Liver (tissue), 9 donors: ENCODE results near the gene XXYLT1. TPM values are rescaled to one million over a fixed set of nuclear protein-coding genes. Genes with fewer than 3 reads are reported as not detected.

Source experiments
- DNase-seq: peaks from one replicate; pipeline ENCODE4 v3.0.0-alpha.2; 2017; ENCODE audit warnings: low spot score
- H3K27ac ChIP-seq, 2 donors: one replicate each; pipeline ENCODE4 v1.7.0; 2013; ENCODE audit warnings: inconsistent platforms in 2 of 2, low read length in 2 of 2, control low read depth in 1 of 2, low read depth in 1 of 2, mild to moderate bottlenecking in 1 of 2
- H3K27me3 ChIP-seq, 4 donors: one replicate each; pipeline versions ENCODE4 v1.6.1 to v1.7.0; 2013; ENCODE audit warnings: low read length in 3 of 4, inconsistent platforms in 1 of 4, mild to moderate bottlenecking in 1 of 4, moderate library complexity in 1 of 4; ENCODE audit not compliant: control insufficient read depth in 4 of 4, insufficient read depth in 4 of 4
- H3K36me3 ChIP-seq, 4 donors: one replicate each; pipeline versions ENCODE4 v1.6.1 to v1.7.0; 2013; ENCODE audit warnings: low read length in 3 of 4, mild to moderate bottlenecking in 3 of 4, low read depth in 1 of 4, moderate library complexity in 1 of 4; ENCODE audit not compliant: control insufficient read depth in 4 of 4, insufficient read depth in 3 of 4
- H3K4me1 ChIP-seq, 4 donors: one replicate each; pipeline versions ENCODE4 v1.6.1 to v1.7.0; 2013; ENCODE audit warnings: low read length in 3 of 4, mild to moderate bottlenecking in 3 of 4, moderate library complexity in 1 of 4; ENCODE audit not compliant: control insufficient read depth in 4 of 4, insufficient read depth in 4 of 4
- H3K4me3 ChIP-seq, 3 donors: one replicate each; pipeline versions ENCODE4 v1.6.1 to v1.7.0; 2013; ENCODE audit warnings: low read length in 3 of 3, control low read depth in 1 of 3, low read depth in 1 of 3, mild to moderate bottlenecking in 1 of 3
- H3K9ac ChIP-seq, 2 donors: one replicate each; pipeline ENCODE4 v1.7.0; 2013; ENCODE audit warnings: low read length in 2 of 2, mild to moderate bottlenecking in 2 of 2, moderate library complexity in 2 of 2, control low read depth in 1 of 2, low read depth in 1 of 2
- H3K9me3 ChIP-seq, 4 donors: one replicate each; pipeline versions ENCODE4 v1.6.1 to v1.7.0; 2013; ENCODE audit warnings: low read length in 3 of 4; ENCODE audit not compliant: control insufficient read depth in 4 of 4
- CTCF ChIP-seq: fragments of 150-350 bp; IDR thresholded peaks from 2 replicates; pipeline ENCODE4 v1.5.1; 2017; ENCODE audit warnings: improper control_type of control experiment, low read depth, low read length; ENCODE audit not compliant: missing input control
- EGR1 ChIP-seq, 2 donors: IDR thresholded peaks; 2 replicates each; pipeline ENCODE4 v1.6.1; 2016 to 2018; ENCODE audit warnings: antibody characterized with exemption in 2 of 2, low read depth in 2 of 2
- FOXA1 ChIP-seq: IDR thresholded peaks from 2 replicates; pipeline ENCODE4 v1.6.1; 2016; ENCODE audit warnings: antibody characterized with exemption
- GABPA ChIP-seq, 2 donors: IDR thresholded peaks in 1 of 2; conservative IDR thresholded peaks in 1 of 2; 2 replicates each; pipeline ENCODE4 v1.6.1; 2016; ENCODE audit warnings: antibody characterized with exemption in 2 of 2, mild to moderate bottlenecking in 1 of 2, moderate library complexity in 1 of 2
- HNF4A ChIP-seq, 2 donors: conservative IDR thresholded peaks; 2 replicates each; pipeline ENCODE4 v1.6.1; 2016; ENCODE audit warnings: antibody characterized with exemption in 2 of 2, mild to moderate bottlenecking in 2 of 2
- MAX ChIP-seq: IDR thresholded peaks from 2 replicates; pipeline ENCODE4 v1.6.1; 2016; ENCODE audit warnings: antibody characterized with exemption
- NR2F2 ChIP-seq: IDR thresholded peaks from 2 replicates; pipeline ENCODE4 v1.6.1; 2016; ENCODE audit warnings: antibody characterized with exemption
- RAD21 ChIP-seq, 2 donors: IDR thresholded peaks; 2 replicates each; pipeline ENCODE4 v1.6.1; 2016; ENCODE audit warnings: antibody characterized with exemption in 2 of 2, mild to moderate bottlenecking in 2 of 2
- REST ChIP-seq: IDR thresholded peaks from 2 replicates; pipeline ENCODE4 v1.6.1; 2016; ENCODE audit warnings: antibody characterized with exemption, mild to moderate bottlenecking
- RXRA ChIP-seq, 2 donors: IDR thresholded peaks; 2 replicates each; pipeline ENCODE4 v1.6.1; 2017 to 2018; ENCODE audit warnings: antibody characterized with exemption in 2 of 2, mild to moderate bottlenecking in 1 of 2
- SP1 ChIP-seq: IDR thresholded peaks from 2 replicates; pipeline ENCODE4 v1.6.1; 2018; ENCODE audit warnings: antibody characterized with exemption, mild to moderate bottlenecking
- TAF1 ChIP-seq: conservative IDR thresholded peaks from 2 replicates; pipeline ENCODE4 v1.6.1; 2016; ENCODE audit warnings: antibody characterized with exemption, mild to moderate bottlenecking
- YY1 ChIP-seq: IDR thresholded peaks from 2 replicates; pipeline ENCODE4 v1.6.1; 2016; ENCODE audit warnings: antibody characterized with exemption, mild to moderate bottlenecking
- ZBTB33 ChIP-seq: IDR thresholded peaks from 2 replicates; pipeline ENCODE4 v1.6.1; 2016; ENCODE audit warnings: antibody characterized with exemption
- WGBS: extraction: QIAGEN DNeasy Blood & Tissue Kit; methylation state at CpG from one replicate; pipeline ENCODE4 v1.1.7; 2013; 5-methylcytosine and 5-hydroxymethylcytosine counted together
- polyA plus RNA-seq, 2 donors: library from polyadenylated mRNA; stranded (reverse) in 1 of 2; unstranded in 1 of 2; fragments of 200-250 nt in 1 of 2; fragments of >200 nt in 1 of 2; fragmentation: Nextera tagmentation in 1 of 2; extraction: Ambion mirVana in 1 of 2; gene quantifications; one replicate each; pipeline versions ENCODE4 v1.2.1 to v1.2.3, GENCODE V29; 2013 to 2015
- total RNA-seq, 2 donors: library from RNA; depleted of rRNA; stranded (reverse); fragments of >200 nt; gene quantifications; one replicate each; pipeline ENCODE4 v1.2.3, GENCODE V29; 2014
- donor health status: healthy.
- donor health status: healthy.
- donor health status: healthy.
- donor health status: healthy.
- donor health status: healthy.

The XXYLT1 gene
- total and polyA plus RNA-seq, 4 donors = 0.93 to 7.6 (median 2.8) TPM

- no peak for DNase-seq
- TF ChIP-seq CTCF (no peak), YY1 (no peak), NR2F2 (no peak), TAF1 (no peak), ZBTB33 (no peak), RXRA (IDR thresholded peaks at IDR 0.05) (no peak), RAD21 (IDR thresholded peaks at IDR 0.05) (no peak), MAX (no peak), SP1 (no peak), REST (no peak), EGR1 (IDR thresholded peaks at IDR 0.05; ENCODE audit: low read depth in 2 of 2) (no peak), GABPA (IDR thresholded peaks at IDR 0.05 in 1 of 2, conservative IDR thresholded peaks at IDR 0.05 in 1 of 2) (no peak), HNF4A (conservative IDR thresholded peaks at IDR 0.05) (no peak), FOXA1 (no peak)
- WGBS = 95% methylated on average over 19 of the region's 19 CpGs
Measured at GRCh38 chr3:195071011-195071728, 199.8 kb downstream of the XXYLT1 start.

GRCh38 chr3:195070336-195070735 is 200.6 kb downstream of the XXYLT1 start:
- no peak overlapping the region for H3K9ac ChIP-seq
- no peaks in the 10 kb centered on the region for H3K36me3 ChIP-seq
- H3K27ac ChIP-seq = no peak overlapping the region
- H3K27me3 ChIP-seq = no peaks in the 10 kb centered on the region
- H3K4me1 ChIP-seq = no peaks in the 10 kb centered on the region
- no peak overlapping the region for H3K4me3 ChIP-seq
- WGBS = 90% methylated on average over 6 of the region's 6 CpGs
- no peak for DNase-seq
- H3K9me3 ChIP-seq = no peaks in the 10 kb centered on the region
- TF ChIP-seq CTCF = no peak
- no peak for TF ChIP-seq ZBTB33
- no peak for TF ChIP-seq RXRA (IDR thresholded peaks at IDR 0.05)
- TF ChIP-seq YY1 = no peak
- TF ChIP-seq GABPA (IDR thresholded peaks at IDR 0.05 in 1 of 2, conservative IDR thresholded peaks at IDR 0.05 in 1 of 2) = no peak
- no peak for TF ChIP-seq MAX
- no peak for TF ChIP-seq SP1

More at GRCh38 chr3:195071011-195071728, 199.8 kb downstream of the XXYLT1 start:
- H3K36me3 ChIP-seq = no peaks in the 10 kb centered on the region
- H3K27ac ChIP-seq = no peak overlapping the region
- no peaks in the 10 kb centered on the region for H3K27me3 ChIP-seq
- no peak overlapping the region for H3K4me3 ChIP-seq
- no peaks in the 10 kb centered on the region for H3K4me1 ChIP-seq
- H3K9ac ChIP-seq = no peak overlapping the region
- no peaks in the 10 kb centered on the region for H3K9me3 ChIP-seq
